Measurements from ENCODE around the gene ATP8B4.

DNA sequence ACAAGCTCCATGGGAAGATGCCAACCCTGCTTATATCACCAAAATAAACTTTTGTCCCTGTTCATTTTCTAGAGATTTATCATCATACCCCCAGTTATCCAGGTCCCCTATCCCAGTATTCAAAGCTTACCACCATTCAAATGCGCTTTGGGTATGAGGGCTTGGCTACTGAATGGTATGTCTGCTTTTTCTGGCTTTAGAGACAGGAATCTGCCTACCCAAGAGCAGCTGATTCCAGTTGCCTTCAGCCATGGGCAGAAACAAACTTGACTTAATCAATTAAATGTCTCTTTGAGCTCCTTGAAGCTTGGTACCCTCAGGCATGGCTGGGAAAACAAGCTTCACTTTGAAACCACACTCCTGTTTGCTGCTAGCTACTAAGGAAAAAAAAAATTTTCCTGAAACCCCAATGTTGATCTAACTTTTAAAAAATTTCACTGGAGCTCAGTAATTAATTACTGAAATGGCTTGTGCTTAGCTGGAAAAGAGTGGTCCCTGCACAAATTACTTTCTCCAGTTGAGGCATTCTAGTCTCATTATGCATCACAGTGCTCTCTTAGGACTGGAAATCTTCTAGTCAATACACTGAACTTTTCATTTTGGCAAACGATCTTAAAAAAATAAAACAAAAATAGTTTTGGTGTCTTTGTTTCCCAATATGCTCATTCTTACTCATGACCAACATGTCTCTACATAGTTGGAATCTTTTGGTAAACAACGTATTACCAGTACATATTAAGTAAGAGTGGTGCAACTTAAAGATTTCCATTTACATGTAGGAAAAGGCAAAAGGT is 255.4 kb downstream of the ATP8B4 start:
- no peak for TF ChIP-seq CTCF (conservative IDR thresholded peaks at IDR 0.05 in 1 of 2, IDR thresholded peaks at IDR 0.05 in 1 of 2; ENCODE audit: low read depth in 1 of 2, low read length in 2 of 2)
- no peak for TF ChIP-seq EZH2 (IDR thresholded peaks at IDR 0.05; ENCODE audit: low read length, missing control alignments)
